ENCODE data around the gene LILRA5.
"Not testable (repeated sequence)": the region's sequence is repeated elsewhere in the genome, so short reads cannot be mapped to it uniquely, and the experiment has no call there.

LILRA5 gene

DNA sequence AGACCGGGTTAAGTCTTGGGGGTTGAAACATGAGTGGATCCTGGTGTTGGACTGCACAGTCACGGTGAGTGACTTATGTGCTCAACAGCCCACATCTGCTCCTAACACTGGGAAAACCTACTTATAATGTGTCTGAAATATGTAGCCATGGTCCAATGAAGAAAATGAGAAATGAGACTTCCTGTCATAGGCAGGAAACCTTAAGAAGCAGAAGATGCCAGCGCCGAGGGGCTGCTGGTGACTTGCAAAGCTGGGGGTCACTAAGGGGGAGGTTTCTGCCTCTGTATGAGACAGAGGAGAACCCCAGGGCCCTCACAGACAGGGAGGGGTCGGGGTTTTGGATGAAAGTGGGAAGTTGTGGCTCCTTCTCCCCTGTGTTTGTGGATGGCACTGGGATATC, 40.8 kb downstream of the LILRA5 start:
- DNase-seq: not testable (repeated sequence)

GRCh38 chr19:54271587-54271986, 41.4 kb downstream of the LILRA5 start:
- DNase-seq: not testable (repeated sequence)

- DNase-seq: no peak
These were observed 41.9 kb downstream of the LILRA5 start for GRCh38 chr19:54271106-54271505.

- DNase-seq: no peak
These were observed 44.0 kb downstream of the LILRA5 start for GRCh38 chr19:54268936-54269335.

- DNase-seq: peak; percentile 39 to 65
These were observed 46.8 kb downstream of the LILRA5 start for GRCh38 chr19:54266133-54266532.

DNA sequence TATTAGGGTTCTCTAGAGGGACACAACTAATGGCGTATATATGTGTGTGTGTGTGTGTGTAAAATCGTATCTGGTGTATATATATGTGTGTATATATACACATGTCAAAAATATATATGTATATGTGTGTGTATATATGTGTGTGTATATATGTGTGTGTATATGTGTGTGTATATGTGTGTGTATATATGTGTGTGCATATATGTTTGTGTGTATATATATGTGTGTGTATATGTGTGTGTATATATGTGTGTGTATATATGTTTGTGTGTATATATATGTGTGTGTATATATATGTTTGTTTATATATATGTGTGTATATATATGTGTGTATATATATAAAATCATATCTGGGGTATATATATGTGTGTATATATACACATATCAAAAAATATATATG, 50.5 kb downstream of the LILRA5 start:
- DNase-seq: no peak

DNA sequence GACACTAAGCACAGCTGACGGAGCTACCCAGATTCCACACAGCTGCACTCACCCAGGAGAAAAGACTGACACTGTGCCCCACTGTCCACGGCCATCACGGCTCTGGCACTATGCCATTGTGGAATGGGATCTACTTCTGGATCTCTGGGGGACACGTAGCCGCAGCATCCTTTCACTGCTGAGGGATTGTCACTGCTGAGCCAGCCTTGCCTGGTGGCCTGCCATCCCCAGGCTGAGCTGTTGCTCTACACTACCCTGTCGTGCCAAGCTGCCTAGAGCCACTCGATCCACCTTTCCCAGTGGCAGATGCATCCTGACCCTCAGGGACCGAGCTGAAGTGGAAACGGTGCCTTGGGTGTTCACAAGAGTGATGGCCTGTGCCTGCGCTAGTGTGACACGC, 50.9 kb downstream of the LILRA5 start:
- DNase-seq: no peak

DNA sequence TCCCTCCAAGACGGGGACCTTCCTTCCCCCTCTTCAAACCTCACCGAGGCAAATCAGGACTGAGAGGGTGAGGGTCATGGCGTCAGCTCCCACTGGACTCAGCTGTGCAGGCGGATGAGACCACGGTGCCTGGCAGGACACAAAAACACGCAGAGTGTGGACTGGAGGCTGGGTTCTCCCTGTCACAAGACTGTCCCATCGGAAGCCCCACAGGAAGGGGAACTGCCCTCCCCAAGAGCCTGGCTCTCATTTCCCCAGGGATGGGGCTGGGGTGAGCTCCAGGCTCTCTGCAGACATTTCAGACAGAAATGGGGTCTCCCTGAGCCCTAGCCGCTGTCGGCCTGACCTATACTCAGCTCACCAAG, 55.9 kb downstream of the LILRA5 start, which contains the start of gene LILRB5:
TSS of gene LILRB5 (minus strand) at position 158 of the 365 bp plus-strand sequence. CDS start at position 78, 80 bp downstream.
- DNase-seq: no peak

Measured in NCI-H446 (cell line).